A673 (cell line): ENCODE measurements around the gene AKR1C8. TPM values are rescaled to one million over a fixed set of nuclear protein-coding genes. Genes with fewer than 3 reads are reported as not detected.
A peak's percentile ranks its signal among the peaks of the same experiment; 100 is the strongest.

Experiments
- Bru-seq: library from RNA; stranded (reverse); fragments of 400-500 nt; gene quantifications from one replicate; lab custom pipeline; 2021; lab: Mats Ljungman, UMichigan
- BruChase-seq, 2 experiments: library from RNA; stranded (reverse); fragments of 400-500 nt; gene quantifications; one replicate each; lab custom pipeline; 2021; lab: Mats Ljungman, UMichigan
- BruUV-seq: library from RNA; stranded (reverse); fragments of 400-500 nt; replicated peaks from 2 replicates; lab custom pipeline; 2021; lab: Mats Ljungman, UMichigan
- CTCF ChIA-PET: fragments of 300-600 bp; sonication (Branson Sonifier 250); formaldehyde crosslinking; loops from one replicate; lab custom pipeline; 2022; ENCODE audit warnings: antibody characterized with exemption; lab: Charles Lee
- POLR2A ChIA-PET: fragments of 300-600 bp; sonication (Branson Sonifier 250); formaldehyde crosslinking; loops from one replicate; lab custom pipeline; 2022; ENCODE audit warnings: antibody characterized with exemption; ENCODE audit not compliant: low non-redundant PET; lab: Charles Lee
- DNase-seq: peaks from one replicate; pipeline ENCODE4 v3.0.0-alpha.2; 2015; ENCODE audit warnings: low spot score
- H3K27ac ChIP-seq: fragments of 200-600 bp; sonication (generic); 2 replicates; pipeline ENCODE4 v1.5.1; 2016; ENCODE audit warnings: mixed run types, low read depth, mild to moderate bottlenecking, mixed read lengths, antibody characterized with exemption, low read length; ENCODE audit not compliant: poor library complexity, severe bottlenecking
- H3K27me3 ChIP-seq: fragments of 200-600 bp; sonication (generic); replicated peaks from 2 replicates; pipeline ENCODE4 v1.6.1; 2017; ENCODE audit warnings: mixed run types, low read depth, mild to moderate bottlenecking, mixed read lengths, antibody characterized with exemption, low read length; ENCODE audit not compliant: insufficient read depth, poor library complexity
- H3K36me3 ChIP-seq: fragments of 200-600 bp; sonication (generic); 2 replicates; pipeline ENCODE4 v1.6.1; 2016; ENCODE audit warnings: mixed run types, mild to moderate bottlenecking, mixed read lengths, antibody characterized with exemption, low read length; ENCODE audit not compliant: insufficient read depth, poor library complexity, severe bottlenecking
- H3K4me1 ChIP-seq: fragments of 200-600 bp; sonication (generic); 2 replicates; pipeline ENCODE4 v1.6.1; 2017; ENCODE audit warnings: mixed run types, mild to moderate bottlenecking, mixed read lengths, antibody characterized with exemption, low read length; ENCODE audit not compliant: insufficient read depth, poor library complexity, severe bottlenecking
- H3K4me3 ChIP-seq: fragments of 200-600 bp; sonication (generic); 2 replicates; pipeline ENCODE4 v1.5.1; 2016; ENCODE audit warnings: low read depth, mixed run types, mild to moderate bottlenecking, mixed read lengths, low read length; ENCODE audit not compliant: poor library complexity, severe bottlenecking
- H3K9me3 ChIP-seq: fragments of 200-600 bp; sonication (generic); 2 replicates; pipeline ENCODE4 v1.6.1; 2016; ENCODE audit warnings: mixed run types, low read depth, mild to moderate bottlenecking, mixed read lengths, antibody characterized with exemption, low read length; ENCODE audit not compliant: poor library complexity, severe bottlenecking
- EZH2 ChIP-seq: fragments of 200-600 bp; sonication (generic); IDR thresholded peaks from 2 replicates; pipeline ENCODE4 v1.6.1; 2017; ENCODE audit warnings: borderline replicate concordance, low read depth, mild to moderate bottlenecking, mixed read lengths, antibody characterized with exemption, low read length; ENCODE audit not compliant: poor library complexity, severe bottlenecking
- intact Hi-C: fragments of 100-400 bp; cut with micrococcal nuclease; formaldehyde crosslinking; loops from one replicate; pipeline ENCODE4 v1.10.0; 2022; ENCODE audit not compliant: unreplicated experiment
- long read RNA-seq: library from polyadenylated mRNA; stranded (forward); transcript quantifications from one replicate; pipeline ENCODE4 v2.0.0, GENCODE V29; 2022
- total RNA-seq: library from RNA; stranded (reverse); gene quantifications from 2 replicates; pipeline ENCODE4 v1.2.3, GENCODE V29; 2021
- TF ChIP-seq, protein P1 (sequence below): fragments of 300-800, 200-600 bp; sonication (generic); conservative IDR thresholded peaks from 2 replicates; pipeline ENCODE4 v1.5.1; 2017; ENCODE audit warnings: low read depth, mild to moderate bottlenecking, antibody characterized with exemption, low read length, moderate library complexity, mixed read lengths

The AKR1C8 gene
- total RNA-seq (0.48 and 0.58 TPM in 2 replicates), Bru-seq, nascent RNA (percentile 38 among the genes with signal in this experiment), BruChase-seq, experiment 1, labeled RNA remaining after a 2-hour chase (percentile 44 among the genes with signal in this experiment), BruChase-seq, experiment 2, labeled RNA remaining after a 6-hour chase (percentile 46 among the genes with signal in this experiment)
- long read RNA-seq = 0 reads

DNA sequence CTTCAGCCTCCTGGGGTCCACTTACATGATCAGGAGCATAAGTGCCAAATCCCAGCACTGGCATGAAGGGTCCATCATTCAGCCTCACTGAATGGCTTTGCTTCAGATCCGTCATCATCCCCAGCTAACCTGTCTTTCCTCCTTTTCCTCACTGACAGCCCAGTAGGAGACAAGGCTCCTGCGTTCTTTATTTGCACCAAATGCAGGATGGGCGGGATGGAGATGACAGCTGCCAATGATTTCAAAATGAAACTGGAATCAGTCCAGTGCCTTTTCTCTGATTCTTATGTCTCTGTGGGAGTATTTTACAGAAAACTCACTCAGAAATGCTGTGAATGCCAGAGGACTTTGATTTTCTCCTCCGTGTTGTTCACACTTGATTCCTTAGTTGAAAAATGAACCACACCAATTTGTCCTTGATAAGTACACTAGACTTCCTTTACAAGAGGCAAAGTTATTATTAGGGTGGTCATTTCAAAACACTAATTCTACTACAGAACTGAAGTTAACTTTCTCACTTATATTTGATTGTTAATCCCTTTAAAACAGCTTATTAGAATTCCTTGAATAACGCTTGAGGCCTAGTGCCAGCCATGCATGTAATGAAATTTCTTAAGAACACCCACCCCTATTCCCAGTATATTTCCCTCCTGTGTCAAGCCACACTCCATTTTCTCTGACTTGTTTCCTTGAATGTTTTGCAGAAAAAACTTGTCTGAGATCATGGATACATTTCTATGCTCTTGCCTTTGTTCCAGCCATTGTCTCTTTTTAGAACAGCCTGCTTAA is at the start of gene AKR1C8:
Gene AKR1C8, minus strand, starts transcription at position 164 of the 789 bp plus-strand sequence. Its CDS starts 46 bp downstream, at position 118.
- CTCF ChIA-PET = no interaction called here
- TF ChIP-seq, protein P1, sequence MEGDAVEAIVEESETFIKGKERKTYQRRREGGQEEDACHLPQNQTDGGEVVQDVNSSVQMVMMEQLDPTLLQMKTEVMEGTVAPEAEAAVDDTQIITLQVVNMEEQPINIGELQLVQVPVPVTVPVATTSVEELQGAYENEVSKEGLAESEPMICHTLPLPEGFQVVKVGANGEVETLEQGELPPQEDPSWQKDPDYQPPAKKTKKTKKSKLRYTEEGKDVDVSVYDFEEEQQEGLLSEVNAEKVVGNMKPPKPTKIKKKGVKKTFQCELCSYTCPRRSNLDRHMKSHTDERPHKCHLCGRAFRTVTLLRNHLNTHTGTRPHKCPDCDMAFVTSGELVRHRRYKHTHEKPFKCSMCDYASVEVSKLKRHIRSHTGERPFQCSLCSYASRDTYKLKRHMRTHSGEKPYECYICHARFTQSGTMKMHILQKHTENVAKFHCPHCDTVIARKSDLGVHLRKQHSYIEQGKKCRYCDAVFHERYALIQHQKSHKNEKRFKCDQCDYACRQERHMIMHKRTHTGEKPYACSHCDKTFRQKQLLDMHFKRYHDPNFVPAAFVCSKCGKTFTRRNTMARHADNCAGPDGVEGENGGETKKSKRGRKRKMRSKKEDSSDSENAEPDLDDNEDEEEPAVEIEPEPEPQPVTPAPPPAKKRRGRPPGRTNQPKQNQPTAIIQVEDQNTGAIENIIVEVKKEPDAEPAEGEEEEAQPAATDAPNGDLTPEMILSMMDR = no peak
- TF ChIP-seq EZH2 = no peak

DNA sequence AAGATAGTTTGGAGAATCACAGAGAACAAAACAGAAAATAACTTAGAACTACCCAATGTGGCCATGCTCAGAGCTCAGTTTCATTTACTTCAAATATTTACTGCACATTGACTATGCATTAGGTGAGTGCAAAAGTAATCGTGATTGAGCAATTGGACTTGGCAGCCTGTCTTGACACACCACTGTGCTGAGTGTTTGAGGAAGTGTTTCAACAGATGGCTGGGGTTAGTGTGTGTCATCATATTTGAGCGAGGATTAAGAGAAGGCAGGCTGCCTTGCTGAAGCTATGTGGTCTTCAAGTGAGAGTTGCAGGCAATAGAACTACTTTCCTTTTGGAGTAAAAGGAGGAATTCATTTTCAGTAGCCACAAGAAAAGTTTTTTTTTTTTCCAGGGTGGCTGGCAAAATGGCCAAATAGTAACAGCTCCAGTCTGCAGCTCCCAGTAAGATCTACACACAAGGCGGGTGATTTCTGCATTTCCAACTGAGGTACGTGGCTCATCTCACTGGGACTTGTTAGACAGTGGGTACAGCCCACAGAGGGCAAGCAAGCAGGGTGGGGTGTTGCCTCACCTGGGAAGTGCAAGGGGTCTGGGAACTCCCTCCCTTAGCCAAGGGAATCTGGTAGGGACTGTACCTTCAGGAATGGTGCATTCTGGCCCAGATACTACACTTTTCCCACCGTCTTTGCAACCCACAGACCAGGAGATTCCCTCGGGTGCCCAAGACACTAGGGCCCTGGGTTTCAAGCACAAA is 49.3 kb upstream of the AKR1C8 start:
- Histone ChIP-seq H3K27me3 (no peaks in the 10 kb centered on the region), H3K36me3 (no peaks in the 10 kb centered on the region), H3K4me1 (peaks cover 13% of the 10 kb centered on the region), H3K27ac (peak overlapping the region; percentile 6), H3K9me3 (no peaks in the 10 kb centered on the region), H3K4me3 (no peak overlapping the region)
- intact Hi-C loops = no loop called here
- BruUV-seq = no TSS peak
- DNase-seq = peak; percentile 79
- CTCF ChIA-PET = interaction anchor here (0.7 kb wide), 1 partner anchor 75 kb away, joined by 3 read pairs; no protein-coding TSS in a partner anchor
- POLR2A ChIA-PET = no interaction called here
- TF ChIP-seq, protein P1 = no peak
- no peak for TF ChIP-seq EZH2

More for the DNA sequence above, at the start of gene AKR1C8:
- Histone ChIP-seq H3K27ac (peak within 1 kb of the TSS; percentile 66), H3K9me3 (no peaks in the 10 kb centered on the region), H3K27me3 (no peaks in the 10 kb centered on the region), H3K4me1 (peaks cover 14% of the 10 kb centered on the region), H3K36me3 (no peaks in the 10 kb centered on the region), H3K4me3 (no peak within 1 kb of the TSS)
- POLR2A ChIA-PET = no interaction called here
- peak; percentile 40 for DNase-seq
- no TSS peak for BruUV-seq
- intact Hi-C loops = no loop called here

DNA sequence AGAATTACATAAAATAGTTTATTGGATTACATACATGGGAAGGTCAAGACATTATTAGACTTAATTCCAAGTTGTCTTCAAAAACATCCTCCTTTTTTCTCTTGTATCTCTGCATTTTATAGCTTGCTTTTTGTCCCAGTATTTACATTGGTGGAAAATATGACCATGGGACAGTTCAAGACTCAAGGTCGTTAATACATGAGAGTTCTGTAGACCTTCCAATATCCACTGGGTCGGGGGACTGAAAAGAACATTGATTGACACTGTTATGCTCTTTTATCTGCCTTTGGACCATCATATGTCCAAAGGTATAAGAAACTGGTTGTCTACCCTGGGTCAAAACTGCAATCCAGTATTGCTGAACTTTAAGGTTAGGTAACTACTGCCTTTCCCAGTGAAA is 48.4 kb upstream of the AKR1C8 start:
- BruUV-seq = no TSS peak
- POLR2A ChIA-PET = no interaction called here
- H3K36me3 ChIP-seq = no peaks in the 10 kb centered on the region
- TF ChIP-seq EZH2 = no peak
- TF ChIP-seq, protein P1 = no peak
- DNase-seq = no peak
- no peak overlapping the region for H3K4me3 ChIP-seq
- H3K27me3 ChIP-seq = no peaks in the 10 kb centered on the region
- H3K27ac ChIP-seq = no peak overlapping the region
- peaks cover 13% of the 10 kb centered on the region for H3K4me1 ChIP-seq
- intact Hi-C loops = no loop called here
- CTCF ChIA-PET = no interaction called here
- H3K9me3 ChIP-seq = no peaks in the 10 kb centered on the region
